ENCODE results near the gene SUGP1.

DNA sequence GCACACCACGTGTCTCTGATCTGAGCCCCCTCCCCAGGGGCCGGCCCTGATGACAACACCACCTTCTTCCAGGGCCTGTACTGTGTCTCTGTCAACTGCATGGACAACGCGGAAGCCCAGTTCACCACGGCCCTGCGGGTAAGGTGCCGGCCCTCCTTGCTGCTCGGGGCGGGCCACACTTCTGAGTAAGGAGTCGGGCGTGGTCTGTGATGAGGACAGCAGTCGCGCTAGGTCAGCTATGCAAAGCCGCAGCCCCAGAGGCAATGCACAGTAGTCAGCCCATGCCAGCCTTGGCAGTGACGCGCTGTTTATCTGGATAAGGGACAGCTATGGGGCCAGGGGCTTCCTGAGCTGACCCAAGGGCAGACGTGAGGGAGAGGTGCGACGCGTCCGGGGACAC is 24.9 kb upstream of the SUGP1 start:
- TF ChIP-seq, protein P1, sequence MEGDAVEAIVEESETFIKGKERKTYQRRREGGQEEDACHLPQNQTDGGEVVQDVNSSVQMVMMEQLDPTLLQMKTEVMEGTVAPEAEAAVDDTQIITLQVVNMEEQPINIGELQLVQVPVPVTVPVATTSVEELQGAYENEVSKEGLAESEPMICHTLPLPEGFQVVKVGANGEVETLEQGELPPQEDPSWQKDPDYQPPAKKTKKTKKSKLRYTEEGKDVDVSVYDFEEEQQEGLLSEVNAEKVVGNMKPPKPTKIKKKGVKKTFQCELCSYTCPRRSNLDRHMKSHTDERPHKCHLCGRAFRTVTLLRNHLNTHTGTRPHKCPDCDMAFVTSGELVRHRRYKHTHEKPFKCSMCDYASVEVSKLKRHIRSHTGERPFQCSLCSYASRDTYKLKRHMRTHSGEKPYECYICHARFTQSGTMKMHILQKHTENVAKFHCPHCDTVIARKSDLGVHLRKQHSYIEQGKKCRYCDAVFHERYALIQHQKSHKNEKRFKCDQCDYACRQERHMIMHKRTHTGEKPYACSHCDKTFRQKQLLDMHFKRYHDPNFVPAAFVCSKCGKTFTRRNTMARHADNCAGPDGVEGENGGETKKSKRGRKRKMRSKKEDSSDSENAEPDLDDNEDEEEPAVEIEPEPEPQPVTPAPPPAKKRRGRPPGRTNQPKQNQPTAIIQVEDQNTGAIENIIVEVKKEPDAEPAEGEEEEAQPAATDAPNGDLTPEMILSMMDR (IDR thresholded peaks at IDR 0.05), result no peak
- TF ChIP-seq TCF12 (IDR thresholded peaks at IDR 0.05) (no peak), GABPA (IDR thresholded peaks at IDR 0.05; ENCODE audit: low read depth) (no peak), RAD21 (IDR thresholded peaks at IDR 0.05; ENCODE audit: low read length) (no peak), SIN3A (IDR thresholded peaks at IDR 0.05; ENCODE audit: borderline replicate concordance, low read depth, low read length) (no peak), EP300 (IDR thresholded peaks at IDR 0.05; ENCODE audit: borderline replicate concordance in 1 of 2, low read depth in 1 of 2, low read length in 1 of 2) (no peak)
- TF ChIP-seq, protein P2, sequence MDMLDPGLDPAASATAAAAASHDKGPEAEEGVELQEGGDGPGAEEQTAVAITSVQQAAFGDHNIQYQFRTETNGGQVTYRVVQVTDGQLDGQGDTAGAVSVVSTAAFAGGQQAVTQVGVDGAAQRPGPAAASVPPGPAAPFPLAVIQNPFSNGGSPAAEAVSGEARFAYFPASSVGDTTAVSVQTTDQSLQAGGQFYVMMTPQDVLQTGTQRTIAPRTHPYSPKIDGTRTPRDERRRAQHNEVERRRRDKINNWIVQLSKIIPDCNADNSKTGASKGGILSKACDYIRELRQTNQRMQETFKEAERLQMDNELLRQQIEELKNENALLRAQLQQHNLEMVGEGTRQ (IDR thresholded peaks at IDR 0.05; ENCODE audit: borderline replicate concordance, low read depth, low read length), result no peak
